ENCODE results near the gene PPM1G.
A peak's percentile ranks its signal among the peaks of the same experiment; 100 is the strongest.
"Not testable (repeated sequence)": the region's sequence is repeated elsewhere in the genome, so short reads cannot be mapped to it uniquely, and the experiment has no call there.

The PPM1G gene

GRCh38 chr2:27409321-27410073 lies at the start of gene PPM1G:
PPM1G (minus strand) TSS chr2:27409591; CDS start chr2:27409422, 169 bp downstream.
- DNase-seq: peak; percentile 96

GRCh38 chr2:27453968-27454367 lies 44.6 kb upstream of the PPM1G start:
- DNase-seq: no peak

GRCh38 chr2:27451095-27451494 lies 41.7 kb upstream of the PPM1G start:
- no peak for DNase-seq

- no peak for DNase-seq
These were observed 39.0 kb upstream of the PPM1G start for GRCh38 chr2:27448381-27448780.

GRCh38 chr2:27446057-27446456 lies 36.7 kb upstream of the PPM1G start:
- DNase-seq: no peak

GRCh38 chr2:27445615-27446014 lies 36.2 kb upstream of the PPM1G start:
- no peak for DNase-seq

- no peak for DNase-seq
These were observed 35.8 kb upstream of the PPM1G start for GRCh38 chr2:27445155-27445554.

- DNase-seq: no peak
These were observed 33.5 kb upstream of the PPM1G start for GRCh38 chr2:27442920-27443282.

GRCh38 chr2:27441958-27442919 lies 32.8 kb upstream of the PPM1G start, which contains the start of gene KRTCAP3:
KRTCAP3 (plus strand) TSS chr2:27442381; CDS start chr2:27442413, 32 bp downstream.
- DNase-seq: peak; percentile 23

GRCh38 chr2:27441226-27441926 lies 32.0 kb upstream of the PPM1G start:
- no peak for DNase-seq

GRCh38 chr2:27435628-27436027 lies 26.2 kb upstream of the PPM1G start:
- DNase-seq: no peak

- DNase-seq: peak; percentile 48
These were observed 22.0 kb upstream of the PPM1G start for GRCh38 chr2:27431395-27431794.

- peak; percentile 74 for DNase-seq
These were observed 19.7 kb upstream of the PPM1G start for GRCh38 chr2:27428978-27429541.

- peak; percentile 89 for DNase-seq
These were observed 19.0 kb upstream of the PPM1G start, which contains the start of gene NRBP1 for GRCh38 chr2:27428213-27428977. NRBP1 (plus strand) TSS chr2:27428631; CDS start chr2:27433274, 4,643 bp downstream.

- DNase-seq: no peak
These were observed 18.4 kb upstream of the PPM1G start for GRCh38 chr2:27427863-27428212.

- not testable (repeated sequence) for DNase-seq
These were observed 15.6 kb upstream of the PPM1G start for GRCh38 chr2:27425039-27425438.

GRCh38 chr2:27422958-27423357 lies 13.6 kb upstream of the PPM1G start:
- DNase-seq: no peak

GRCh38 chr2:27421660-27422250 lies 12.4 kb upstream of the PPM1G start:
- no peak for DNase-seq

- no peak for DNase-seq
These were observed 11.6 kb upstream of the PPM1G start for GRCh38 chr2:27420996-27421395.

- DNase-seq: no peak
These were observed 6.8 kb upstream of the PPM1G start for GRCh38 chr2:27416151-27416550.

- DNase-seq: no peak
These were observed 3.2 kb upstream of the PPM1G start for GRCh38 chr2:27412419-27413152.

Data from stimulated activated CD4-positive, alpha-beta T cell treated with anti-CD3 and anti-CD28 coated beads, Interleukin-1b, Interleukin-23, amount 100 ng/mL, for 48 hours (primary cell).